GM23248 (cell line): ENCODE measurements around the gene NFIA. TPM values are rescaled to one million over a fixed set of nuclear protein-coding genes. Genes with fewer than 3 reads are reported as not detected.

Experiments used
- DNase-seq: peaks from one replicate; pipeline ENCODE4 v3.0.0-alpha.2; 2015
- H2AFZ ChIP-seq: fragments of 200-600 bp; sonication (generic); 2 replicates; pipeline ENCODE4 v1.6.1; 2016; ENCODE audit warnings: antibody characterized with exemption
- H3F3A ChIP-seq: fragments of 200-600 bp; sonication (generic); 2 replicates; pipeline ENCODE4 v1.6.1; 2016; ENCODE audit warnings: mild to moderate bottlenecking, antibody characterized with exemption, mixed run types; ENCODE audit not compliant: insufficient read depth
- H3K27ac ChIP-seq: fragments of 200-600 bp; sonication (generic); 2 replicates; pipeline ENCODE4 v1.5.1; 2016; ENCODE audit warnings: mild to moderate bottlenecking
- H3K27me3 ChIP-seq: fragments of 200-600 bp; sonication (generic); replicated peaks from 2 replicates; pipeline ENCODE4 v1.6.1; 2016; ENCODE audit warnings: mild to moderate bottlenecking; ENCODE audit not compliant: insufficient read depth
- H3K36me3 ChIP-seq: fragments of 200-600 bp; sonication (generic); 2 replicates; pipeline ENCODE4 v1.6.1; 2016; ENCODE audit warnings: low read depth, mild to moderate bottlenecking
- H3K4me1 ChIP-seq: fragments of 200-600 bp; sonication (generic); 2 replicates; pipeline ENCODE4 v1.6.1; 2016; ENCODE audit warnings: mild to moderate bottlenecking; ENCODE audit not compliant: insufficient read depth
- H3K4me2 ChIP-seq: fragments of 200-600 bp; sonication (generic); one replicate; pipeline ENCODE4 v1.6.1; 2016; ENCODE audit warnings: mild to moderate bottlenecking; ENCODE audit not compliant: unreplicated experiment
- H3K4me3 ChIP-seq: fragments of 200-600 bp; sonication (generic); 2 replicates; pipeline ENCODE4 v1.5.1; 2016; ENCODE audit warnings: mild to moderate bottlenecking
- H3K79me2 ChIP-seq: fragments of 200-600 bp; sonication (generic); 2 replicates; pipeline ENCODE4 v1.6.1; 2016; ENCODE audit warnings: mild to moderate bottlenecking; ENCODE audit not compliant: insufficient read depth
- H3K9ac ChIP-seq: fragments of 200-600 bp; sonication (generic); 2 replicates; pipeline ENCODE4 v1.6.1; 2016; ENCODE audit warnings: mild to moderate bottlenecking
- H3K9me2 ChIP-seq: fragments of 200-600 bp; sonication (generic); 2 replicates; pipeline ENCODE4 v1.6.1; 2016; ENCODE audit warnings: mixed run types, mild to moderate bottlenecking, moderate library complexity; ENCODE audit not compliant: insufficient read depth
- H3K9me3 ChIP-seq: fragments of 200-600 bp; sonication (generic); one replicate; pipeline ENCODE4 v1.6.1; 2017; ENCODE audit warnings: low read depth
- H4K20me1 ChIP-seq: fragments of 200-600 bp; sonication (generic); 2 replicates; pipeline ENCODE4 v1.6.0; 2016; ENCODE audit not compliant: insufficient read depth
- EZH2 ChIP-seq: fragments of 200-600 bp; sonication (generic); IDR thresholded peaks from 2 replicates; pipeline ENCODE4 v1.6.1; 2018; ENCODE audit warnings: antibody characterized with exemption, mild to moderate bottlenecking; ENCODE audit not compliant: insufficient read depth, poor library complexity, severe bottlenecking
- EZH2phosphoT487 ChIP-seq: fragments of 200-600 bp; sonication (generic); IDR thresholded peaks from 2 replicates; pipeline ENCODE4 v1.6.1; 2018; ENCODE audit warnings: antibody characterized with exemption, moderate library complexity, mild to moderate bottlenecking, low read depth; ENCODE audit not compliant: insufficient read depth
- WGBS, 2 experiments: methylation state at CpG; one replicate each; pipeline ENCODE4 v1.1.6; 2015 to 2017; ENCODE audit warnings: low lambda C conversion rate in 2 of 2, low coverage in 1 of 2; ENCODE audit errors: missing lambda C conversion rate in 2 of 2; 5-methylcytosine and 5-hydroxymethylcytosine counted together
- in situ Hi-C: fragments of 300-500 bp; cut with MboI; formaldehyde crosslinking; loops from 2 replicates; pipeline ENCODE4 v1.15.0; 2020
- polyA plus RNA-seq: library from polyadenylated mRNA; unstranded; fragments of >200 nt; fragmentation: Nextera tagmentation; extraction: Ambion mirVana; gene quantifications from 2 replicates; pipeline ENCODE4 v1.2.1, GENCODE V29; 2016
- total RNA-seq: library from RNA; depleted of rRNA; stranded (reverse); fragments of >200 nt; shearing (Covaris generic); gene quantifications from 2 replicates; pipeline ENCODE4 v1.2.3, GENCODE V29; 2014

NFIA gene
- total and polyA plus RNA-seq, 2 experiments from 2014 or later = 3.4 to 8.8 TPM

GRCh38 chr1:61152469-61153105, 70.2 kb downstream of the NFIA start:
- H3K4me1 ChIP-seq = peaks cover 10% of the 10 kb centered on the region
- no peak overlapping the region for H3K4me3 ChIP-seq
- no peaks in the 10 kb centered on the region for H3K27me3 ChIP-seq
- no peaks in the 10 kb centered on the region for H3K9me3 ChIP-seq
- H3K36me3 ChIP-seq = no peaks in the 10 kb centered on the region
- no peaks in the 10 kb centered on the region for H3K9me2 ChIP-seq
- TF ChIP-seq EZH2 (no peak), EZH2phosphoT487 (no peak)
- H3F3A ChIP-seq = peaks cover 14% of the 10 kb centered on the region
- H2AFZ ChIP-seq = no peak overlapping the region
- H3K79me2 ChIP-seq = no peaks in the 10 kb centered on the region
- H3K4me2 ChIP-seq = no peak overlapping the region
- in situ Hi-C loops = no loop called here
- no peak overlapping the region for H3K9ac ChIP-seq
- no peaks in the 10 kb centered on the region for H4K20me1 ChIP-seq
- no peak for DNase-seq
- no peak overlapping the region for H3K27ac ChIP-seq

- peak; percentile 22 for DNase-seq
- H3K9me2 ChIP-seq = no peaks in the 10 kb centered on the region
- peak overlapping the region; percentile 54 for H3K4me2 ChIP-seq
- H3K27me3 ChIP-seq = no peaks in the 10 kb centered on the region
- WGBS, 2 experiments = 68 to 72% methylated on average over 4 of the region's 4 CpGs
- in situ Hi-C loops = no loop called here
- TF ChIP-seq EZH2phosphoT487 = no peak
- no peak for TF ChIP-seq EZH2
- H3K4me3 ChIP-seq = peak overlapping the region; percentile 30; the same call in 1 of the 2 replicates
- no peaks in the 10 kb centered on the region for H3K36me3 ChIP-seq
- H3K9ac ChIP-seq = peak overlapping the region; percentile 57
- peaks cover 27% of the 10 kb centered on the region for H3F3A ChIP-seq
- H3K79me2 ChIP-seq = no peaks in the 10 kb centered on the region
- H2AFZ ChIP-seq = no peak overlapping the region
- H3K27ac ChIP-seq = peak overlapping the region; percentile 70
- H3K4me1 ChIP-seq = peaks cover 29% of the 10 kb centered on the region
- H3K9me3 ChIP-seq = no peaks in the 10 kb centered on the region
- no peaks in the 10 kb centered on the region for H4K20me1 ChIP-seq
Observed at GRCh38 chr1:61156576-61157467, 74.5 kb downstream of the NFIA start.

- peaks cover 27% of the 10 kb centered on the region for H3F3A ChIP-seq
- H4K20me1 ChIP-seq = no peaks in the 10 kb centered on the region
- TF ChIP-seq EZH2 (no peak), EZH2phosphoT487 (peak; percentile 91; the same call in 1 of the 2 replicates)
- H3K27me3 ChIP-seq = no peaks in the 10 kb centered on the region
- H3K9ac ChIP-seq = peak overlapping the region; percentile 57
- peak; percentile 90 for DNase-seq
- no peaks in the 10 kb centered on the region for H3K9me2 ChIP-seq
- H3K4me1 ChIP-seq = peaks cover 30% of the 10 kb centered on the region
- no peaks in the 10 kb centered on the region for H3K9me3 ChIP-seq
- peak overlapping the region; percentile 54 for H3K4me2 ChIP-seq
- 0 to 2% methylated on average over 3 of the region's 3 CpGs for WGBS, 2 experiments
- in situ Hi-C loops = no loop called here
- H3K4me3 ChIP-seq = peak overlapping the region; percentile 30
- H3K79me2 ChIP-seq = no peaks in the 10 kb centered on the region
- H3K27ac ChIP-seq = peak overlapping the region; percentile 70
- H3K36me3 ChIP-seq = no peaks in the 10 kb centered on the region
- no peak overlapping the region for H2AFZ ChIP-seq
Observed at GRCh38 chr1:61157468-61157987, 75.2 kb downstream of the NFIA start.

- Histone ChIP-seq H3K9ac (no peak overlapping the region), H3F3A (peaks cover 36% of the 10 kb centered on the region), H3K36me3 (no peaks in the 10 kb centered on the region), H4K20me1 (no peaks in the 10 kb centered on the region), H3K27me3 (no peaks in the 10 kb centered on the region), H3K4me2 (no peak overlapping the region), H3K4me1 (peaks cover 40% of the 10 kb centered on the region), H3K79me2 (no peaks in the 10 kb centered on the region), H3K4me3 (no peak overlapping the region), H2AFZ (no peak overlapping the region), H3K27ac (no peak overlapping the region), H3K9me3 (no peaks in the 10 kb centered on the region), H3K9me2 (no peaks in the 10 kb centered on the region)
- 67 to 69% methylated on average over 3 of the region's 3 CpGs for WGBS, 2 experiments
- no peak for TF ChIP-seq EZH2
- no peak for TF ChIP-seq EZH2phosphoT487
- in situ Hi-C loops = no loop called here
- DNase-seq = no peak
Observed at GRCh38 chr1:61158591-61158990, 76.2 kb downstream of the NFIA start.
